GM18517 (cell line): ENCODE data around the gene NOXO1.
"Not testable (repeated sequence)": the region's sequence is repeated elsewhere in the genome, so short reads cannot be mapped to it uniquely, and the experiment has no call there.

Source experiments
- ATAC-seq: cut with Tn5 transposase; IDR thresholded peaks from one replicate; pipeline ENCODE4 v1.9.1; 2021; ENCODE audit warnings: mild to moderate bottlenecking, moderate library complexity; ENCODE audit not compliant: unreplicated experiment

The NOXO1 gene

GRCh38 chr16:2011726-2012125 lies 30.5 kb upstream of the NOXO1 start:
- ATAC-seq, result not testable (repeated sequence)

- peak; percentile 53 for ATAC-seq
These were observed 28.7 kb upstream of the NOXO1 start, which contains the start of gene ZNF598 for GRCh38 chr16:2009791-2010510. Gene ZNF598, minus strand, starts transcription at chr16:2009821.

GRCh38 chr16:2009164-2009711 lies 28.0 kb upstream of the NOXO1 start:
- ATAC-seq, result peak; percentile 36

- ATAC-seq, result no peak
These were observed 27.4 kb upstream of the NOXO1 start for GRCh38 chr16:2008631-2009163.

- ATAC-seq, result no peak
These were observed 26.8 kb upstream of the NOXO1 start for GRCh38 chr16:2008009-2008526.

- no peak for ATAC-seq
These were observed 26.0 kb upstream of the NOXO1 start for GRCh38 chr16:2007081-2007836.

GRCh38 chr16:2006317-2006716 lies 25.0 kb upstream of the NOXO1 start:
- no peak for ATAC-seq

- ATAC-seq, result no peak
These were observed 24.4 kb upstream of the NOXO1 start for GRCh38 chr16:2005646-2006045.

- ATAC-seq, result no peak
These were observed 23.7 kb upstream of the NOXO1 start for GRCh38 chr16:2004795-2005517.

GRCh38 chr16:2003827-2004641 lies 22.8 kb upstream of the NOXO1 start:
- no peak for ATAC-seq

- no peak for ATAC-seq
These were observed 22.1 kb upstream of the NOXO1 start for GRCh38 chr16:2003231-2003826.

GRCh38 chr16:2002406-2003230 lies 21.3 kb upstream of the NOXO1 start:
- no peak for ATAC-seq

GRCh38 chr16:2001456-2002355 lies 20.4 kb upstream of the NOXO1 start:
- no peak for ATAC-seq

GRCh38 chr16:2001035-2001434 lies 19.8 kb upstream of the NOXO1 start:
- no peak for ATAC-seq

GRCh38 chr16:1999866-2000514 lies 18.7 kb upstream of the NOXO1 start:
- no peak for ATAC-seq

GRCh38 chr16:1998852-1999801 lies 17.9 kb upstream of the NOXO1 start:
- no peak for ATAC-seq
